HTR-8/SVneo (cell line): ENCODE data around the gene CAMK1D.
"Not testable (repeated sequence)": the region's sequence is repeated elsewhere in the genome, so short reads cannot be mapped to it uniquely, and the experiment has no call there.

Experiments used
- DNase-seq: peaks from one replicate; pipeline ENCODE4 v3.0.0; 2011; ENCODE audit warnings: low spot score, mixed read lengths; ENCODE audit not compliant: insufficient read length
- FAIRE-seq: peaks from 2 replicates; lab custom pipeline; 2011; peaks lifted over from hg19 to GRCh38; lab: Jason Lieb, UNC

Gene CAMK1D

GRCh38 chr10:12724807-12725579, 375.6 kb downstream of the CAMK1D start:
- FAIRE-seq (no peak), DNase-seq (no peak)

GRCh38 chr10:12725580-12725888, 376.2 kb downstream of the CAMK1D start:
- FAIRE-seq, DNase-seq: not testable (repeated sequence)

GRCh38 chr10:12726971-12727831, 377.9 kb downstream of the CAMK1D start:
- FAIRE-seq, result no peak
- DNase-seq, result no peak

GRCh38 chr10:12727832-12728215, 378.5 kb downstream of the CAMK1D start:
- FAIRE-seq (no peak), DNase-seq (no peak)

GRCh38 chr10:12728494-12728893, 379.1 kb downstream of the CAMK1D start:
- no peak for FAIRE-seq
- no peak for DNase-seq

- FAIRE-seq, result no peak
- no peak for DNase-seq
Observed at GRCh38 chr10:12729885-12730284, 380.5 kb downstream of the CAMK1D start.

- no peak for DNase-seq
- FAIRE-seq, result no peak
Observed at GRCh38 chr10:12730809-12731519, 381.6 kb downstream of the CAMK1D start.

GRCh38 chr10:12733271-12733670, 383.9 kb downstream of the CAMK1D start:
- FAIRE-seq (no peak), DNase-seq (no peak)

GRCh38 chr10:12735843-12736462, 386.6 kb downstream of the CAMK1D start:
- DNase-seq (no peak), FAIRE-seq (no peak)

GRCh38 chr10:12740813-12741212, 391.5 kb downstream of the CAMK1D start:
- FAIRE-seq (no peak), DNase-seq (no peak)

GRCh38 chr10:12741360-12741804, 392.0 kb downstream of the CAMK1D start:
- DNase-seq (no peak), FAIRE-seq (no peak)

GRCh38 chr10:12742771-12743170, 393.4 kb downstream of the CAMK1D start:
- DNase-seq, result no peak
- no peak for FAIRE-seq

- DNase-seq, FAIRE-seq: not testable (repeated sequence)
Observed at GRCh38 chr10:12743466-12743865, 394.1 kb downstream of the CAMK1D start.

GRCh38 chr10:12743941-12744340, 394.6 kb downstream of the CAMK1D start:
- DNase-seq, result no peak
- no peak for FAIRE-seq

GRCh38 chr10:12748186-12748585, 398.8 kb downstream of the CAMK1D start:
- DNase-seq (no peak), FAIRE-seq (no peak)

- no peak for FAIRE-seq
- DNase-seq, result no peak
Observed at GRCh38 chr10:12749760-12750478, 400.6 kb downstream of the CAMK1D start.

GRCh38 chr10:12750526-12751201, 401.3 kb downstream of the CAMK1D start:
- DNase-seq, result no peak
- no peak for FAIRE-seq

GRCh38 chr10:12755075-12755474, 405.7 kb downstream of the CAMK1D start:
- DNase-seq (no peak), FAIRE-seq (no peak)

- FAIRE-seq, result no peak
- DNase-seq, result no peak
Observed at GRCh38 chr10:12757351-12757750, 408.0 kb downstream of the CAMK1D start.
